DOHH2 (cell line): ENCODE results near the gene OSM.
A peak's percentile ranks its signal among the peaks of the same experiment; 100 is the strongest.

Source experiments
- H3F3A ChIP-seq: fragments of 200-600 bp; sonication (generic), shearing (Covaris generic); 2 replicates; pipeline ENCODE4 v1.6.0; 2016; ENCODE audit warnings: antibody characterized with exemption, mild to moderate bottlenecking; ENCODE audit not compliant: control insufficient read depth, insufficient read depth
- H3K27ac ChIP-seq: fragments of 200-600 bp; sonication (generic); 2 replicates; pipeline ENCODE4 v1.5.1; 2014; ENCODE audit warnings: low read depth, mild to moderate bottlenecking, low read length, moderate library complexity
- H3K27me3 ChIP-seq: fragments of 200-600 bp; sonication (generic); 2 replicates; pipeline ENCODE4 v1.6.1; 2014; ENCODE audit warnings: mild to moderate bottlenecking, low read length, mixed read lengths; ENCODE audit not compliant: control insufficient read depth
- H3K36me3 ChIP-seq: fragments of 200-600 bp; sonication (generic); 2 replicates; pipeline ENCODE4 v1.6.1; 2014; ENCODE audit warnings: mild to moderate bottlenecking, low read length, moderate library complexity, mixed read lengths; ENCODE audit not compliant: control insufficient read depth
- H3K4me1 ChIP-seq: fragments of 200-600 bp; sonication (generic); 2 replicates; pipeline ENCODE4 v1.6.1; 2014; ENCODE audit warnings: mild to moderate bottlenecking, low read length, mixed read lengths; ENCODE audit not compliant: control insufficient read depth
- H3K4me2 ChIP-seq: fragments of 200-600 bp; sonication (generic); 2 replicates; pipeline ENCODE4 v1.6.0; 2014; ENCODE audit warnings: mild to moderate bottlenecking, low read length, moderate library complexity
- H3K4me3 ChIP-seq: fragments of 200-600 bp; sonication (generic); 2 replicates; pipeline ENCODE4 v1.5.1; 2014; ENCODE audit warnings: mild to moderate bottlenecking, low read length, mixed read lengths
- H3K79me2 ChIP-seq: fragments of 200-600 bp; sonication (generic); 2 replicates; pipeline ENCODE4 v1.6.1; 2014; ENCODE audit warnings: mild to moderate bottlenecking, low read length, mixed read lengths; ENCODE audit not compliant: control insufficient read depth
- H3K9me2 ChIP-seq: fragments of 200-600 bp; sonication (generic); replicated peaks from 2 replicates; pipeline ENCODE4 v1.6.1; 2014; ENCODE audit warnings: mild to moderate bottlenecking, low read length, mixed read lengths; ENCODE audit not compliant: control insufficient read depth
- H3K9me3 ChIP-seq: fragments of 200-600 bp; sonication (generic); 2 replicates; pipeline ENCODE4 v1.6.1; 2014; ENCODE audit warnings: antibody characterized with exemption, low read length, mixed read lengths; ENCODE audit not compliant: control insufficient read depth, insufficient read depth
- H4K20me1 ChIP-seq: fragments of 200-600 bp; sonication (generic); 2 replicates; pipeline ENCODE4 v1.6.0; 2014; ENCODE audit warnings: low read depth, mild to moderate bottlenecking, antibody characterized with exemption, low read length, moderate library complexity; ENCODE audit not compliant: control insufficient read depth, insufficient read depth
- CTCF ChIP-seq: fragments of 200-600 bp; sonication (generic); IDR thresholded peaks from one replicate; pipeline ENCODE4 v1.5.1; 2014; ENCODE audit warnings: antibody characterized with exemption, mild to moderate bottlenecking, low read depth, low read length; ENCODE audit not compliant: poor library complexity, severe bottlenecking
- EZH2phosphoT487 ChIP-seq: fragments of 200-600 bp; sonication (generic); IDR thresholded peaks from 2 replicates; pipeline ENCODE4 v1.6.1; 2017; ENCODE audit warnings: borderline replicate concordance, mild to moderate bottlenecking, antibody characterized with exemption, low read length, moderate library complexity, mixed read lengths

The OSM gene

GRCh38 chr22:30267382-30268302 is 991 bp upstream of the OSM start:
- H3K9me2 ChIP-seq = no peaks in the 10 kb centered on the region
- H3K36me3 ChIP-seq = no peaks in the 10 kb centered on the region
- peak overlapping the region; percentile 81 for H3K4me3 ChIP-seq
- TF ChIP-seq EZH2phosphoT487 = no peak
- no peak for TF ChIP-seq CTCF
- no peaks in the 10 kb centered on the region for H4K20me1 ChIP-seq
- H3K27ac ChIP-seq = no peak overlapping the region
- H3F3A ChIP-seq = no peaks in the 10 kb centered on the region
- peak overlapping the region; percentile 71 for H3K4me2 ChIP-seq
- H3K4me1 ChIP-seq = peaks cover 30% of the 10 kb centered on the region
- H3K79me2 ChIP-seq = peaks cover 4% of the 10 kb centered on the region; the same call in 1 of the 2 replicates
- no peaks in the 10 kb centered on the region for H3K9me3 ChIP-seq
- H3K27me3 ChIP-seq = no peaks in the 10 kb centered on the region

- Histone ChIP-seq H3F3A (no peaks in the 10 kb centered on the region), H3K9me3 (no peaks in the 10 kb centered on the region), H4K20me1 (no peaks in the 10 kb centered on the region), H3K4me2 (peak overlapping the region; percentile 71), H3K4me3 (peak overlapping the region; percentile 81), H3K36me3 (no peaks in the 10 kb centered on the region), H3K27ac (peak overlapping the region; percentile 30; the same call in 1 of the 2 replicates), H3K4me1 (peaks cover 30% of the 10 kb centered on the region), H3K27me3 (no peaks in the 10 kb centered on the region), H3K9me2 (no peaks in the 10 kb centered on the region), H3K79me2 (peaks cover 4% of the 10 kb centered on the region; the same call in 1 of the 2 replicates)
- TF ChIP-seq CTCF (no peak), EZH2phosphoT487 (no peak)
Measured at GRCh38 chr22:30265823-30266444, 717 bp downstream of the OSM start.

GRCh38 chr22:30265131-30265720 is 1.4 kb downstream of the OSM start:
- Histone ChIP-seq H4K20me1 (no peaks in the 10 kb centered on the region), H3K79me2 (peaks cover 4% of the 10 kb centered on the region; the same call in 1 of the 2 replicates), H3F3A (no peaks in the 10 kb centered on the region), H3K27me3 (no peaks in the 10 kb centered on the region), H3K4me2 (peak overlapping the region; percentile 71), H3K4me3 (peak overlapping the region; percentile 81), H3K27ac (no peak overlapping the region), H3K36me3 (no peaks in the 10 kb centered on the region), H3K4me1 (peaks cover 30% of the 10 kb centered on the region), H3K9me2 (no peaks in the 10 kb centered on the region), H3K9me3 (no peaks in the 10 kb centered on the region)
- TF ChIP-seq CTCF (no peak), EZH2phosphoT487 (no peak)
